Gastrocnemius medialis (tissue), 4 donors: ENCODE data around the gene HSH2D. TPM values are rescaled to one million over a fixed set of nuclear protein-coding genes. Genes with fewer than 3 reads are reported as not detected.

ENCODE experiments used
- ATAC-seq, 2 donors: fragments of 150-250 bp; one replicate each; pipeline ENCODE4 v1.9.1; 2016
- DNase-seq, 2 donors: peaks; one replicate each; pipeline ENCODE4 v3.0.0-alpha.2; 2019
- H3K27ac ChIP-seq, 4 donors: fragments of 200-600 bp; sonication (generic); 1 replicate in 1 of 4; 2 replicates in 3 of 4; pipeline ENCODE4 v1.5.1; 2016 to 2018; ENCODE audit warnings: mild to moderate bottlenecking in 2 of 4, moderate library complexity in 1 of 4
- H3K27me3 ChIP-seq, 3 donors: fragments of 200-600 bp; sonication (generic) in 2 of 3; 1 replicate in 1 of 3; 2 replicates in 2 of 3; pipeline versions ENCODE4 v1.5.1 to v1.6.0; 2016 to 2019; ENCODE audit warnings: mild to moderate bottlenecking in 1 of 3, moderate library complexity in 1 of 3
- H3K36me3 ChIP-seq, 2 donors: fragments of 200-600 bp; sonication (generic) in 1 of 2; one replicate each; pipeline ENCODE4 v1.5.1; 2017 to 2018
- H3K4me1 ChIP-seq, 2 donors: fragments of 200-600 bp; sonication (generic) in 1 of 2; one replicate each; pipeline ENCODE4 v1.5.1; 2016 to 2017; ENCODE audit warnings: mild to moderate bottlenecking in 2 of 2
- H3K4me3 ChIP-seq, 4 donors: fragments of 200-600 bp; sonication (generic) in 3 of 4; 1 replicate in 1 of 4; 2 replicates in 3 of 4; pipeline ENCODE4 v1.5.1; 2016 to 2019; ENCODE audit warnings: mild to moderate bottlenecking in 2 of 4
- H3K9me3 ChIP-seq, 3 donors: fragments of 200-600 bp; sonication (generic) in 2 of 3; 1 replicate in 1 of 3; 2 replicates in 2 of 3; pipeline ENCODE4 v1.5.1; 2016 to 2019
- POLR2A ChIP-seq, 2 donors: fragments of 450-650 bp; IDR thresholded peaks; one replicate each; pipeline ENCODE4 v1.6.1; 2017; ENCODE audit warnings: antibody characterized with exemption in 2 of 2, mild to moderate bottlenecking in 2 of 2, moderate library complexity in 2 of 2
- in situ Hi-C, 4 donors: fragments of 200-750 bp; cut with MboI; loops; one replicate each; pipeline versions ENCODE4 v1.15.0 to v1.8.0; 2017; ENCODE audit warnings: low sequenced_read_pairs in 4 of 4
- intact Hi-C: fragments of 100-400 bp; cut with DNase I; formaldehyde crosslinking; loops from one replicate; pipeline ENCODE4 v1.15.1; 2023; ENCODE audit warnings: low total_unique reads
- total RNA-seq, 4 donors: library from RNA; depleted of rRNA; stranded (reverse); fragments of >200 nt; gene quantifications; one replicate each; pipeline versions ENCODE4 v1.1.0 to v1.2.3, GENCODE V29; 2016
- TF ChIP-seq, protein P1 (sequence below), 5 experiments: fragments of 450-650 bp in 3 of 5; fragments of 200-600 bp in 2 of 5; sonication (generic) in 2 of 5; IDR thresholded peaks in 4 of 5; conservative IDR thresholded peaks in 1 of 5; 1 replicate in 4 of 5; 2 replicates in 1 of 5; pipeline ENCODE4 v1.5.1; 2016 to 2019; ENCODE audit warnings: antibody characterized with exemption in 5 of 5, mild to moderate bottlenecking in 3 of 5, moderate library complexity in 3 of 5

Gene HSH2D
- total RNA-seq, 4 donors from 2014 or later = not detected

DNA sequence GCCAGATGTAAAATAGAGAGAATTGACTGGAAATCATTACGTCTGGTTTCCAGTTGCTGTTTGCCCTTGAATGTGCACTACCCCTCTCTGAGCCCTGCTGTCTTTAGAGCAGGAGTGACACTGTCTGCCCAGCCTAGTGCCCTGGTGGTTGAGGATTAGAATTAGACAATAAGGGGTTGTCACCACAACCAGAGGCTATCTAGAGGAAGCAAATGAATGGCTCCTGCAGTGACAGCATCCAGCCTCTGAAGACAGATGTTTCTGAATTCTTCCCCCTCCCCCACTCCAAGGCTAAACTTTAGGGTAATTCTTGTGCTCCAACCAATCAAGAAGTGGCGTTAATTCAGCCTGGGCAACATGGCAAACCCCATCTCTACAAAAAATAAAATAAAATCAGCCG, 29.8 kb upstream of the HSH2D start:
- Histone ChIP-seq H3K27ac (no peak overlapping the region), H3K4me1 (peaks cover 11 to 23% of the 10 kb centered on the region in 2 donors), H3K27me3 (no peaks in the 10 kb centered on the region), H3K4me3 (no peak overlapping the region), H3K9me3 (no peaks in the 10 kb centered on the region), H3K36me3 (peaks cover 0 to 9% of the 10 kb centered on the region in 2 donors)
- DNase-seq = no peak
- in situ Hi-C loops (loop anchor here in 1 of 4 donors (10.0 kb wide), 1 partner anchor 81 kb away; the partner anchor contains the start of gene AP1M1), intact Hi-C loops (loop anchor here (5.0 kb wide), 1 partner anchor 986 kb away; a partner anchor contains a TSS)
- TF ChIP-seq POLR2A (IDR thresholded peaks at IDR 0.05) = no peak
- TF ChIP-seq, protein P1, sequence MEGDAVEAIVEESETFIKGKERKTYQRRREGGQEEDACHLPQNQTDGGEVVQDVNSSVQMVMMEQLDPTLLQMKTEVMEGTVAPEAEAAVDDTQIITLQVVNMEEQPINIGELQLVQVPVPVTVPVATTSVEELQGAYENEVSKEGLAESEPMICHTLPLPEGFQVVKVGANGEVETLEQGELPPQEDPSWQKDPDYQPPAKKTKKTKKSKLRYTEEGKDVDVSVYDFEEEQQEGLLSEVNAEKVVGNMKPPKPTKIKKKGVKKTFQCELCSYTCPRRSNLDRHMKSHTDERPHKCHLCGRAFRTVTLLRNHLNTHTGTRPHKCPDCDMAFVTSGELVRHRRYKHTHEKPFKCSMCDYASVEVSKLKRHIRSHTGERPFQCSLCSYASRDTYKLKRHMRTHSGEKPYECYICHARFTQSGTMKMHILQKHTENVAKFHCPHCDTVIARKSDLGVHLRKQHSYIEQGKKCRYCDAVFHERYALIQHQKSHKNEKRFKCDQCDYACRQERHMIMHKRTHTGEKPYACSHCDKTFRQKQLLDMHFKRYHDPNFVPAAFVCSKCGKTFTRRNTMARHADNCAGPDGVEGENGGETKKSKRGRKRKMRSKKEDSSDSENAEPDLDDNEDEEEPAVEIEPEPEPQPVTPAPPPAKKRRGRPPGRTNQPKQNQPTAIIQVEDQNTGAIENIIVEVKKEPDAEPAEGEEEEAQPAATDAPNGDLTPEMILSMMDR (IDR thresholded peaks at IDR 0.05 in 4 of 5, conservative IDR thresholded peaks at IDR 0.05 in 1 of 5) = no peak
- no peak for ATAC-seq

- DNase-seq = no peak
- H3K9me3 ChIP-seq = no peaks in the 10 kb centered on the region
Observed at GRCh38 chr19:16115301-16116039, 28.0 kb upstream of the HSH2D start.

DNA sequence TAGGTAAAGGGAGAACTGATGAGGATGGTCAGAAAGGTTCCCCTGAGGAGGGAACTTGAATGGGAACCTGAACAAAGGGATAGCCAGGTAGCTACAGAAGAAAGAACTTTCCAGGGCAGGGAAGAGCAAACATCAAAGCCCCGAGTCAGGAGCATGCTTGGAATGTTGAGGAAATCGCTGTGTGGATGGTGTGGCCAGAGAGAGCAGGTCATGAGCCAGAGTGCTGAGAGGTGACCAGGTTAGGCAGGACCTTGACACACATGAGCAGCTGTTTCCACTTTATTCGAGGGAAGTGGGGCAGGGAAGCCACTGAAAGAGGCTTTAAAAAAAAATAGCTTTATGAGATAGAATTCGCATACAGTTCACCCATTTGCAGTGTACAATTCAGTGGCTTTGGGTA, 27.4 kb upstream of the HSH2D start:
- Histone ChIP-seq H3K4me3 (no peak overlapping the region), H3K27me3 (no peaks in the 10 kb centered on the region), H3K27ac (no peak overlapping the region), H3K4me1 (peaks cover 11 to 20% of the 10 kb centered on the region in 2 donors), H3K36me3 (peaks cover 0 to 31% of the 10 kb centered on the region in 2 donors), H3K9me3 (no peaks in the 10 kb centered on the region)
- DNase-seq (no peak), ATAC-seq (no peak)
- in situ Hi-C loops = loop anchor here in 1 of 4 donors (10.0 kb wide), 1 partner anchor 79 kb away; the partner anchor contains the start of gene AP1M1
- TF ChIP-seq, protein P1 (IDR thresholded peaks at IDR 0.05 in 4 of 5, conservative IDR thresholded peaks at IDR 0.05 in 1 of 5) = no peak
- TF ChIP-seq POLR2A (IDR thresholded peaks at IDR 0.05) = no peak
- intact Hi-C loops = no loop called here

More at GRCh38 chr19:16115301-16116039, 28.0 kb upstream of the HSH2D start:
- H3K4me3 ChIP-seq = no peak overlapping the region
- no peaks in the 10 kb centered on the region for H3K27me3 ChIP-seq
- TF ChIP-seq, protein P1 (IDR thresholded peaks at IDR 0.05 in 4 of 5, conservative IDR thresholded peaks at IDR 0.05 in 1 of 5) = no peak
- H3K36me3 ChIP-seq = peaks cover 0 to 25% of the 10 kb centered on the region in 2 donors
- intact Hi-C loops = no loop called here
- no peak overlapping the region for H3K27ac ChIP-seq
- no peak for ATAC-seq
- H3K4me1 ChIP-seq = peaks cover 11 to 23% of the 10 kb centered on the region in 2 donors
- in situ Hi-C loops = loop anchor here in 1 of 4 donors (10.0 kb wide), 1 partner anchor 79 kb away; the partner anchor contains the start of gene AP1M1

GRCh38 chr19:16117594-16118033, 25.9 kb upstream of the HSH2D start:
- H3K36me3 ChIP-seq = peaks cover 0 to 46% of the 10 kb centered on the region in 2 donors
- no peak for DNase-seq

More at GRCh38 chr19:16117594-16118033, 25.9 kb upstream of the HSH2D start:
- Histone ChIP-seq H3K27ac (no peak overlapping the region), H3K4me1 (peaks cover 5 to 13% of the 10 kb centered on the region in 2 donors), H3K9me3 (no peaks in the 10 kb centered on the region), H3K27me3 (no peaks in the 10 kb centered on the region), H3K4me3 (no peak overlapping the region)
- no peak for ATAC-seq
- in situ Hi-C loops (loop anchor here in 1 of 4 donors (10.0 kb wide), 1 partner anchor 77 kb away; the partner anchor contains the start of gene AP1M1), intact Hi-C loops (no loop called here)
- TF ChIP-seq, protein P1 (IDR thresholded peaks at IDR 0.05 in 4 of 5, conservative IDR thresholded peaks at IDR 0.05 in 1 of 5) = no peak
- no peak for TF ChIP-seq POLR2A (IDR thresholded peaks at IDR 0.05)
